Endothelial cell of umbilical vein (primary cell): ENCODE data around the gene MIGA2. TPM values are rescaled to one million over a fixed set of nuclear protein-coding genes. Genes with fewer than 3 reads are reported as not detected.
A peak's percentile ranks its signal among the peaks of the same experiment; 100 is the strongest.

Experiments used
- BruUV-seq: library from RNA; stranded (reverse); fragments of 400-500 nt; replicated peaks from 2 replicates; lab custom pipeline; 2021; lab: Mats Ljungman, UMichigan
- CTCF ChIA-PET: fragments of 300-600, 350-600 bp; sonication (Branson Sonifier 250); formaldehyde crosslinking; loops from one replicate; lab custom pipeline; 2021; ENCODE audit warnings: antibody characterized with exemption, inconsistent platforms; lab: Charles Lee
- POLR2A ChIA-PET: fragments of 300-600, 350-600 bp; sonication (Branson Sonifier 250); formaldehyde crosslinking; loops from one replicate; lab custom pipeline; 2021; ENCODE audit warnings: antibody characterized with exemption, inconsistent platforms; lab: Charles Lee
- DNase-seq: peaks from one replicate; pipeline ENCODE4 v3.0.0-alpha.2; 2011; ENCODE audit warnings: low read depth, low spot score
- FAIRE-seq: peaks from 2 replicates; lab custom pipeline; 2011; peaks lifted over from hg19 to GRCh38; lab: Jason Lieb, UNC
- H2AFZ ChIP-seq: 2 replicates; pipeline ENCODE4 v1.6.0; 2012; ENCODE audit warnings: low read depth, low read length, control low read depth, inconsistent platforms
- H3K27ac ChIP-seq: 2 replicates; pipeline ENCODE4 v1.5.1; 2011; ENCODE audit warnings: low read depth, mild to moderate bottlenecking, control low read depth, low read length, moderate library complexity; ENCODE audit not compliant: insufficient read depth
- H3K27me3 ChIP-seq, 2 experiments: 2 replicates each; pipeline versions ENCODE4 v1.6.0 to v1.6.1; 2011; ENCODE audit warnings: low read length in 2 of 2, mixed read lengths in 1 of 2; ENCODE audit not compliant: control insufficient read depth in 2 of 2, insufficient read depth in 2 of 2
- H3K36me3 ChIP-seq, 2 experiments: 2 replicates in 1 of 2; 3 replicates in 1 of 2; pipeline ENCODE4 v1.5.1; 2011; ENCODE audit warnings: low read length in 2 of 2, mild to moderate bottlenecking in 1 of 2, moderate library complexity in 1 of 2; ENCODE audit not compliant: control insufficient read depth in 2 of 2, insufficient read depth in 2 of 2; ENCODE audit errors: extremely low read depth in 1 of 2
- H3K4me1 ChIP-seq: 3 replicates; pipeline ENCODE4 v1.5.1; 2011; ENCODE audit warnings: mild to moderate bottlenecking, low read length; ENCODE audit not compliant: control insufficient read depth, insufficient read depth; ENCODE audit errors: extremely low read depth
- H3K4me2 ChIP-seq: 2 replicates; pipeline ENCODE4 v1.6.1; 2011; ENCODE audit warnings: low read length, control low read depth, mixed read lengths; ENCODE audit not compliant: insufficient read depth
- H3K4me3 ChIP-seq, 3 experiments: fragments of 200-600 bp in 1 of 3; sonication (generic), shearing (Covaris generic) in 1 of 3; replicated peaks in 1 of 3; 2 replicates each; pipeline ENCODE4 v1.5.1; 2011 to 2016; ENCODE audit warnings: control low read depth in 3 of 3, low read length in 3 of 3, mild to moderate bottlenecking in 2 of 3, inconsistent platforms in 1 of 3, low read depth in 1 of 3, moderate library complexity in 1 of 3; ENCODE audit not compliant: insufficient read depth in 1 of 3
- H3K79me2 ChIP-seq: 2 replicates; pipeline ENCODE4 v1.6.0; 2012; ENCODE audit warnings: low read length, inconsistent platforms; ENCODE audit not compliant: control insufficient read depth, insufficient read depth
- H3K9ac ChIP-seq: replicated peaks from 2 replicates; pipeline ENCODE3; 2011; ENCODE audit warnings: low read length, control low read depth; ENCODE audit not compliant: insufficient read depth; ENCODE audit errors: extremely low read depth
- H3K9me1 ChIP-seq: replicated peaks from 3 replicates; pipeline ENCODE4 v1.6.0; 2011; ENCODE audit warnings: mild to moderate bottlenecking, low read length; ENCODE audit not compliant: control insufficient read depth, insufficient read depth; ENCODE audit errors: extremely low read depth
- H3K9me3 ChIP-seq: replicated peaks from 2 replicates; pipeline ENCODE4 v1.5.1; 2012; ENCODE audit warnings: low read length, inconsistent platforms; ENCODE audit not compliant: control insufficient read depth, insufficient read depth
- H4K20me1 ChIP-seq: replicated peaks from 2 replicates; pipeline ENCODE3; 2011; ENCODE audit warnings: mild to moderate bottlenecking, low read length; ENCODE audit not compliant: control insufficient read depth, insufficient read depth; ENCODE audit errors: extremely low read depth
- MAX ChIP-seq: IDR thresholded peaks from 2 replicates; pipeline ENCODE4 v1.6.1; 2011; ENCODE audit not compliant: insufficient read depth, insufficient read length
- POLR2A ChIP-seq: IDR thresholded peaks from 2 replicates; pipeline ENCODE4 v1.6.1; 2012; ENCODE audit warnings: low read depth, mild to moderate bottlenecking, control low read depth, low read length
- dilution Hi-C: fragments of 300-500 bp; cut with MboI; formaldehyde crosslinking; loops from one replicate; pipeline ENCODE4 v1.15.0; 2019; ENCODE audit warnings: low sequenced_read_pairs; ENCODE audit not compliant: extremely low pct_ligation_motif_present
- intact Hi-C: fragments of 100-400 bp; cut with micrococcal nuclease; formaldehyde crosslinking; loops from one replicate; pipeline ENCODE4 v1.10.0; 2022
- polyA plus RNA-seq, 4 experiments: library from polyadenylated mRNA; depleted of rRNA in 3 of 4; stranded (reverse) in 3 of 4; unstranded in 1 of 4; fragments of >200 nt; gene quantifications; 2 replicates each; pipeline versions ENCODE4 v1.2.1 to v1.2.3, GENCODE V29; 2011 to 2012; ENCODE audit warnings: missing spikeins in 1 of 4
- total RNA-seq: library from RNA; stranded (reverse); gene quantifications from 2 replicates; pipeline ENCODE4 v1.2.3, GENCODE V29; 2021
- TF ChIP-seq, protein P1 (sequence below), 2 donors: IDR thresholded peaks; 1 replicate in 1 of 2; 2 replicates in 1 of 2; pipeline ENCODE4 v1.5.1; 2011; ENCODE audit warnings: low read length in 2 of 2, mild to moderate bottlenecking in 2 of 2, moderate library complexity in 2 of 2, control low read depth in 1 of 2, inconsistent platforms in 1 of 2, low read depth in 1 of 2; ENCODE audit not compliant: insufficient read depth in 1 of 2; ENCODE audit errors: extremely low read depth in 1 of 2

Gene MIGA2
- total and polyA plus RNA-seq, 2 donors (not counting 3 experiments of a cell fraction or from before 2014, with no cell fraction given) = 27.7 to 28.0 TPM

- H3K9me1 ChIP-seq = no peaks in the 10 kb centered on the region
- CTCF ChIA-PET = interaction anchor here (0.6 to 1.5 kb wide), 20 partner anchors 8 to 781 kb away, joined by 3 to 8 read pairs (median 4); partner anchors contain the start of gene MIGA2
- H3K79me2 ChIP-seq = peaks cover 23% of the 10 kb centered on the region
- TF ChIP-seq, protein P1, sequence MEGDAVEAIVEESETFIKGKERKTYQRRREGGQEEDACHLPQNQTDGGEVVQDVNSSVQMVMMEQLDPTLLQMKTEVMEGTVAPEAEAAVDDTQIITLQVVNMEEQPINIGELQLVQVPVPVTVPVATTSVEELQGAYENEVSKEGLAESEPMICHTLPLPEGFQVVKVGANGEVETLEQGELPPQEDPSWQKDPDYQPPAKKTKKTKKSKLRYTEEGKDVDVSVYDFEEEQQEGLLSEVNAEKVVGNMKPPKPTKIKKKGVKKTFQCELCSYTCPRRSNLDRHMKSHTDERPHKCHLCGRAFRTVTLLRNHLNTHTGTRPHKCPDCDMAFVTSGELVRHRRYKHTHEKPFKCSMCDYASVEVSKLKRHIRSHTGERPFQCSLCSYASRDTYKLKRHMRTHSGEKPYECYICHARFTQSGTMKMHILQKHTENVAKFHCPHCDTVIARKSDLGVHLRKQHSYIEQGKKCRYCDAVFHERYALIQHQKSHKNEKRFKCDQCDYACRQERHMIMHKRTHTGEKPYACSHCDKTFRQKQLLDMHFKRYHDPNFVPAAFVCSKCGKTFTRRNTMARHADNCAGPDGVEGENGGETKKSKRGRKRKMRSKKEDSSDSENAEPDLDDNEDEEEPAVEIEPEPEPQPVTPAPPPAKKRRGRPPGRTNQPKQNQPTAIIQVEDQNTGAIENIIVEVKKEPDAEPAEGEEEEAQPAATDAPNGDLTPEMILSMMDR (IDR thresholded peaks at IDR 0.05; ENCODE audit: extremely low read depth in 1 of 2, insufficient read depth in 1 of 2, low read depth in 1 of 2, low read length in 2 of 2) = peak; percentile 78 to 93
- TF ChIP-seq POLR2A (no peak), MAX (no peak)
- H3K27me3 ChIP-seq = no peaks in the 10 kb centered on the region
- POLR2A ChIA-PET = interaction anchor here (0.7 kb wide), 1 partner anchor 70 kb away, joined by 5 read pairs; no protein-coding TSS in a partner anchor
- peak within 1 kb of the TSS; percentile 36 for H3K4me2 ChIP-seq
- no peaks in the 10 kb centered on the region for H3K9me3 ChIP-seq
- no peak within 1 kb of the TSS for H3K27ac ChIP-seq
- FAIRE-seq (peak; percentile 85), DNase-seq (peak; percentile 95)
- H3K36me3 ChIP-seq = no peaks in the 10 kb centered on the region
- H3K4me1 ChIP-seq = peaks cover 7% of the 10 kb centered on the region
- H2AFZ ChIP-seq = peak within 1 kb of the TSS; percentile 53
- BruUV-seq = no TSS peak
- H3K9ac ChIP-seq = peak within 1 kb of the TSS; percentile 32
- dilution Hi-C loops (no loop called here), intact Hi-C loops (loop anchor here (1.0 to 10.0 kb wide), 7 partner anchors 8 to 294 kb away; partner anchors contain the start of genes DOLK, ENDOG, MIGA2 and NUP188)
- peak within 1 kb of the TSS; percentile 47 to 74 (median 54) for H3K4me3 ChIP-seq
- no peaks in the 10 kb centered on the region for H4K20me1 ChIP-seq
These were observed 8.0 kb upstream of the MIGA2 start, which contains the start of gene SH3GLB2 for GRCh38 chr9:129028192-129028966. TSS of gene SH3GLB2 (minus strand) at chr9:129028331. CDS start at chr9:129028154, 177 bp downstream.
